Activated CD4-positive, alpha-beta memory T cell treated with anti-CD3 and anti-CD28 coated beads, Interleukin-2, amount 10 ng/mL, durations not matched to agents 7 days and 5 days (primary cell): Measurements from ENCODE around the gene VPS13C. TPM values are rescaled to one million over a fixed set of nuclear protein-coding genes. Genes with fewer than 3 reads are reported as not detected.

Experiments used
- CTCF ChIA-PET: fragments of 350-600 bp; sonication (Branson Sonifier 250); formaldehyde crosslinking; loops from one replicate; lab custom pipeline; 2021; ENCODE audit warnings: antibody characterized with exemption, inconsistent platforms; lab: Charles Lee
- POLR2A ChIA-PET: fragments of 350-600 bp; sonication (Branson Sonifier 250); formaldehyde crosslinking; loops from one replicate; lab custom pipeline; 2021; ENCODE audit warnings: antibody characterized with exemption; lab: Charles Lee
- DNase-seq: peaks from one replicate; pipeline ENCODE4 v3.0.0-alpha.2; 2020
- H3K27ac Mint-ChIP-seq: one replicate; pipeline ENCODE4 v1.8.0; 2021; ENCODE audit warnings: mild to moderate bottlenecking, mixed read lengths
- H3K27me3 Mint-ChIP-seq: one replicate; pipeline ENCODE4 v1.8.0; 2021; ENCODE audit warnings: mixed read lengths
- H3K36me3 Mint-ChIP-seq: one replicate; pipeline ENCODE4 v1.8.0; 2021; ENCODE audit warnings: low read depth, mixed read lengths
- H3K4me1 Mint-ChIP-seq: one replicate; pipeline ENCODE4 v1.8.0; 2021; ENCODE audit warnings: mixed read lengths
- H3K4me3 Mint-ChIP-seq: one replicate; pipeline ENCODE4 v1.8.0; 2021; ENCODE audit warnings: mild to moderate bottlenecking, mixed read lengths
- H3K9me3 Mint-ChIP-seq: one replicate; pipeline ENCODE4 v1.8.0; 2021; ENCODE audit warnings: mixed read lengths
- total RNA-seq, 2 experiments: library from RNA; stranded (reverse); gene quantifications; one replicate each; pipeline ENCODE4 v1.2.3, GENCODE V29; 2021

The VPS13C gene
- total RNA-seq, 2 experiments from 2014 or later: 63.6 to 76.7 TPM

DNA sequence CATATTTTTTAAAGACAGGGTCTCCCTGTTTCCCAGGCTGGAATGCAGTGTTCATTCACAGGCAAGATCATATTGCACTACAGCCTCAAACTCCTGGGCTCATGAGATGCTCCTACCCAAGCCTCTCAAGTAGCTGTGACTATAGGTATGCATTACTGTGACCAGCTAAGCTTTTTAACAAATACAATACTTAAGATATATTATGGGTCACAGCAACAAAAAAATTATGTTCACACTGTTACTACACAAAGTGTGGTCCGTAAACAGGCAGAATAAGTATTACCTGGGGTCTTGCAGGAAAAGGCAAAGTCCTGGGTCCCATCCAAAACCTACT lies 152.5 kb downstream of the VPS13C start:
- ChIA-PET CTCF (interaction anchor here (0.6 kb wide), 1 partner anchor 74 kb away, joined by 3 read pairs; no protein-coding TSS in a partner anchor), POLR2A (no interaction called here)
- Mint-ChIP-seq H3K27ac (no peak overlapping the region), H3K4me1 (no peaks in the 10 kb centered on the region), H3K4me3 (no peak overlapping the region), H3K27me3 (no peaks in the 10 kb centered on the region), H3K9me3 (peaks cover 6% of the 10 kb centered on the region), H3K36me3 (peaks cover 53% of the 10 kb centered on the region)
- no peak for DNase-seq

DNA sequence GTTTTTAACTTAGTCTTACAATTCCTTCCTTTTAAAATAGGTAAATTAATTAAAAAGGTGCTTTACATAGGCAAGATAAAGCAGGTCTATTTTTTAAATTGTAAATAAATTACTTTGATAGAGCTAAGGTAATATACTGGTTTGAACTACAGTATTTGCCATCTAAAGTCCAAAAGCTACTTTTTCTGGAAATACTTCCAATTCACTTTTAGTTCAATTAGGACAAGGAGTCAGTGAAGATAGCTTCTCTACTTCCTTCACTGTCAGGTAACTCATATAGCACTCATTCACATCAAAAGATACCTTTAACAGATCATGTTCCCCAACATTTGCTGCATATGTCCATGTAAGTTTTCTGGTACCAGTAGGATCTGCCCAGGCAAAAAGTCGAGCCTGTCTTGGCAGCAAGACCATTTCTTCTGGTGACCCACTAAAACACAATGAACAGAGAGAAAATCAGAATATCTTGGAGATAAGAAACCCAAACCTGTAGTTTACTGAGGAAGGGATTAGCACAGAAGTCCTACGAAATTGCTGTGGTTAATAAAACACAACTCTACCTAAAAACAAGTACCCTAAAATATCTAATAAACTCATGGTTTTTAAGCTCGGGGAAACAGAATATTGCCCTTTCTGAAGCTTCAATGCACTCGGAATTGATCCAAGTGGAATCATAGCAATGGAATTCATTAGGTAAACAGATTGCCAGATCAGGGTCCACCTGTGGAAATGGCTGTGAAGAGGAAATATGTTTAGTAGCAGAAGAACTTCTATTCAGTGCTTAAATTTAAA lies 153.1 kb downstream of the VPS13C start:
- Mint-ChIP-seq H3K27ac (no peak overlapping the region), H3K9me3 (peaks cover 9% of the 10 kb centered on the region), H3K4me1 (no peaks in the 10 kb centered on the region), H3K4me3 (no peak overlapping the region), H3K27me3 (no peaks in the 10 kb centered on the region), H3K36me3 (peaks cover 58% of the 10 kb centered on the region)
- POLR2A ChIA-PET: no interaction called here
- no peak for DNase-seq
- CTCF ChIA-PET: interaction anchor here (0.6 to 1.3 kb wide), 2 partner anchors 73 kb away, joined by 3 read pairs; no protein-coding TSS in a partner anchor

DNA sequence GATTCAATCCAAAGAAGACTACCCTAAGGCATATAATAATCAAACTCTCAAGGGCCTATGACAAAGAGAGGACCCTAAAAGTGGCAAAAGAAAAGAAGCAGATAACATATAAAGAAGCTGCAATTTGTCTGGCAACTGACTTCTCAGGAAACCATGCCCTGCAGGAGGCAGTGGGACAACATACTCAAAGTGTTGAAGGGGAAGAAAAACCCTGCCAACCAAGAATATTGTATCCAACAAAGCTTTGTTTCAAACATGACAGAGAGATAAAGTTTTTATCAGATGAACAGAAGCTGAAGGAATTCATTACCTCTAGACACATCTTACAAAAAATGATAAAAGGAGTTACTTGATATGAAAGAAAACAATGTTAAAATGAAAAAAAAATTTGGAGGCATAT lies 167.1 kb downstream of the VPS13C start:
- Mint-ChIP-seq H3K27ac (no peak overlapping the region), H3K4me1 (peaks cover 14% of the 10 kb centered on the region), H3K4me3 (no peak overlapping the region), H3K36me3 (peaks cover 78% of the 10 kb centered on the region), H3K27me3 (no peaks in the 10 kb centered on the region), H3K9me3 (peaks cover 24% of the 10 kb centered on the region)
- no peak for DNase-seq
- CTCF ChIA-PET: no interaction called here
- POLR2A ChIA-PET: no interaction called here

DNA sequence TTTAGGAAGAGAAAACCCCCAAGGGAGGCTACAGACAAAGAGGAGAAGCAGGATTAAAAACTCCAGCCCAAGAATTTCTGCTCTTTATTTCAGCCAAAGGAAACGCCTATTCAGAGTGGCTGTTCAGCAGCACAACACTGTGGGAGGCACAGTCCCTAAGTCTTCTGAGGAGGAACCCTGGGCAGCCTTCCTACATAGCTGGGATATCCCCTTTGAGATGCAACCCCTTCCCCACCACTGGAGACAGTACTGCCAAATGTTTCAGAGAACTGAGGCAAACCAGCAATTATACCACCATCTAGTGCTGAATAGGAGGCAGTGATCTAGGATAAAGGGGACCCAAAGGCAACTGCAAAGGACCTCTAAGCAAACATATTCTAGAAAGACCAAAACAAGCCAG lies 168.1 kb downstream of the VPS13C start:
- H3K36me3 Mint-ChIP-seq: peaks cover 77% of the 10 kb centered on the region
- CTCF ChIA-PET: no interaction called here

DNA sequence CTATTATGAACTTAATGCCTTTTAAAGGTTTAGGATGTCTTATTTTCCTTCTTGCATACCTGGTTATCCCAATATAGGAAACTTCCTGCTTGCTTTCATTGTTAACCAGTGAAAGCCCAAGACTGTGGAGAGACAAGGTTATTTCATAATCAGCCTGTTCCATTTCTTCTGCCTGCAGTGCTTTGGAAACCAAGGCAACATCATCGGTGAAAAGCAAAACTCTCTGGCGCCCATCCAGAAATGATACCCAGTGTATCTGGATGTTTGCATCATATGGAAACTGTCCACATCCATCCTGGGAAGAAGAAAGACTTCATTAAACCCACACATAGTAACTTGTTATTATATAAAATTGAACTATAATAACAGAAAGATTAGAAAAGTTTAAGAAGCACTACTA lies 170.1 kb downstream of the VPS13C start:
- H3K9me3 Mint-ChIP-seq: peaks cover 21% of the 10 kb centered on the region
- H3K27me3 Mint-ChIP-seq: no peaks in the 10 kb centered on the region
- CTCF ChIA-PET: no interaction called here
- POLR2A ChIA-PET: no interaction called here
- H3K4me3 Mint-ChIP-seq: no peak overlapping the region
- H3K4me1 Mint-ChIP-seq: peaks cover 20% of the 10 kb centered on the region
- no peak for DNase-seq
- peak overlapping the region; percentile 79 for H3K27ac Mint-ChIP-seq
- peaks cover 69% of the 10 kb centered on the region for H3K36me3 Mint-ChIP-seq

More for the DNA sequence above, 168.1 kb downstream of the VPS13C start:
- DNase-seq: no peak
- Mint-ChIP-seq H3K27me3 (no peaks in the 10 kb centered on the region), H3K4me3 (no peak overlapping the region), H3K4me1 (peaks cover 14% of the 10 kb centered on the region), H3K9me3 (peaks cover 24% of the 10 kb centered on the region), H3K27ac (no peak overlapping the region)
- POLR2A ChIA-PET: no interaction called here

DNA sequence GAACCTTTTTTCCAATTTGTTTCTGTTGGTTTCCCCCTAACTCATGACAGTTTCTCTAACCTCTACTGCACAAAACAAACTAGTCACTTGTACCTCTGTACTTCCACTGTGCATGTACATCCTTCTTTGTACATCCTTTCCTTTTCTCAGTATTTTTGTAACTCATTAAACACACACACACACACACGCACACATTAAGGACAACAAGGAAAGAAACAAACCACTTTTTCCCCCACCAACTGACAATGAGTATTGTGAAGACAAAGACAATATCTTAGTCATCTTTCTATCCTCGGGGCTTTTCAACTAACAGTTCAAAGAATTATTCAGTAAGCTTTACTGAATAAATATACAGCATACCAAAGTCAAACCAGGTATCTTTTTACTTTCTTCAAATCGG lies 170.5 kb downstream of the VPS13C start:
- H3K4me1 Mint-ChIP-seq: peaks cover 20% of the 10 kb centered on the region
- H3K36me3 Mint-ChIP-seq: peaks cover 65% of the 10 kb centered on the region
- ChIA-PET CTCF (no interaction called here), POLR2A (no interaction called here)
- peak overlapping the region; percentile 79 for H3K27ac Mint-ChIP-seq
- H3K9me3 Mint-ChIP-seq: peaks cover 19% of the 10 kb centered on the region
- DNase-seq: no peak
- H3K27me3 Mint-ChIP-seq: no peaks in the 10 kb centered on the region
- no peak overlapping the region for H3K4me3 Mint-ChIP-seq

DNA sequence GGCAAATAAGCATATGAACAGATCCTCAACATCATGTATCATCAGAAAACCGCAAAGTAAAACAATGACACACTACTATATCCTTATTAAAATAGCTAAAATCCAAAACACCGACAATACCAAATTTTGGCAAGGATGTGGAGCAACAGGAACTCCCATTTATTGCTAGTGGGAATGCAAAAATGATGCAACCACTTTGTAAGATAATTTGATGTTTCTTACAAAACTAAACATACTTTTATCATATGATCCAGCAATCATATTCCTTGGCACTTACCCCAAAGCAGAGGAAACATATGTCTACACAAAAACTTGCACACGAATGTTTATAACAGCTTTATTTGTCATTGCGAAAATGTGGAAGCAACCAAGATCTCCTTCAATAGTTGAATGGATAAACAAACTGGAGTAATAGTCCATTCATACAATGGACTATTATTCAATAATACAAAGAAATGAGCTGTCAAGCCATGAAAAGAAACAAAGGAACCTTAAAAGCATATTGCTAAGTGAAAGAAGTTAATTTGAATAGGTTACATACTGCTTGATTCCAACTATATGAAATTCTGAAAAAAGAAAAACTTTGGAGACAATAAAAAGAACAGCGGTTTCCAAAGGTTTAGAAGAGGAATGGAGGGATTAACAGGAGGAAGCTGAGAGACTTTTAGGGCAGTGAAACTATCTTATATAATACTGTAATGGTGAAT lies 172.0 kb downstream of the VPS13C start:
- CTCF ChIA-PET: no interaction called here
- POLR2A ChIA-PET: no interaction called here
- no peak for DNase-seq
- H3K9me3 Mint-ChIP-seq: peaks cover 10% of the 10 kb centered on the region
- no peak overlapping the region for H3K4me3 Mint-ChIP-seq
- no peak overlapping the region for H3K27ac Mint-ChIP-seq
- peaks cover 50% of the 10 kb centered on the region for H3K36me3 Mint-ChIP-seq
- H3K4me1 Mint-ChIP-seq: peaks cover 17% of the 10 kb centered on the region
- no peaks in the 10 kb centered on the region for H3K27me3 Mint-ChIP-seq

DNA sequence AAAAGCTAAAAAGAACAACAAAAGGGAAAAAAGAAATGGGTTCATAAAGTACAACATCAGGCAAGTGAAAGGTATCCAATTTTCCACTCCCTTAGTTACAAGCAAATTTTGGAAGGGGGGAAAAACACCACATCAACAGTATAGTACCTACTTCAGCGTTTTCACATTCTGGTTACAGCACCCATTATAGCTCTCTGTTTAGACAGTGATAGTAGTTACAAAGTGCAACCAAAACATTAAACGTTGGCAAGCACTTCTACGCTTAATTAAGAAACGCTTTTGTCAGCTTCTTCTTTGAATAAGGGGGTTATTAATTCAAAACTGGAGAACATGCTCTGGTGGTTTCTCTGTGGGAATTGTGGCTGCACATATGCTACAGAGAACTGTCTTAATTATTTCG lies 180.2 kb downstream of the VPS13C start:
- no peaks in the 10 kb centered on the region for H3K4me1 Mint-ChIP-seq

DNA sequence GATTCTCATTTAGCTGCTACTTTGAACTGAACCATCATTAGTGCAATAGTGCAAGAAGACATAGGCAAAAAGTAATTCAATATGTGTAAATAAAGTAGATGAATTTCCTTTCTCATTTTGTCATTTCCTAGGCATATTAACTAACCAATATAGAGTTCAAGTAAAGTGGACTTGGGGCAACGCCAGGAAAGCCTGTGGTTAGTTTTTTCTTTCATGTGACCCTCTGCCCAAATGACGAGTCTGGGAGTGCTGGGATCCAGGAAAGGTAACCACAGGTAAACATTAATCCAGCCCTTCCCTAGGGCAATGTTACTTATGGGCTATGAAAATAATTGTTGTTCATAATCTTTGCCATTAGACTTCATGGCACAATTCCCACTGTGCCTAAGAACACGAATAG lies 181.0 kb downstream of the VPS13C start:
- Mint-ChIP-seq H3K9me3 (no peaks in the 10 kb centered on the region), H3K27ac (no peak overlapping the region), H3K4me3 (no peak overlapping the region), H3K27me3 (no peaks in the 10 kb centered on the region), H3K36me3 (peaks cover 13% of the 10 kb centered on the region), H3K4me1 (no peaks in the 10 kb centered on the region)
- DNase-seq: no peak
- CTCF ChIA-PET: no interaction called here
- POLR2A ChIA-PET: no interaction called here

More for the DNA sequence above, 180.2 kb downstream of the VPS13C start:
- Mint-ChIP-seq H3K27ac (no peak overlapping the region), H3K9me3 (no peaks in the 10 kb centered on the region), H3K27me3 (no peaks in the 10 kb centered on the region), H3K36me3 (peaks cover 13% of the 10 kb centered on the region), H3K4me3 (no peak overlapping the region)
- CTCF ChIA-PET: interaction anchor here (0.9 kb wide), 1 partner anchor 406 kb away, joined by 3 read pairs; no protein-coding TSS in a partner anchor
- POLR2A ChIA-PET: no interaction called here
- DNase-seq: no peak

DNA sequence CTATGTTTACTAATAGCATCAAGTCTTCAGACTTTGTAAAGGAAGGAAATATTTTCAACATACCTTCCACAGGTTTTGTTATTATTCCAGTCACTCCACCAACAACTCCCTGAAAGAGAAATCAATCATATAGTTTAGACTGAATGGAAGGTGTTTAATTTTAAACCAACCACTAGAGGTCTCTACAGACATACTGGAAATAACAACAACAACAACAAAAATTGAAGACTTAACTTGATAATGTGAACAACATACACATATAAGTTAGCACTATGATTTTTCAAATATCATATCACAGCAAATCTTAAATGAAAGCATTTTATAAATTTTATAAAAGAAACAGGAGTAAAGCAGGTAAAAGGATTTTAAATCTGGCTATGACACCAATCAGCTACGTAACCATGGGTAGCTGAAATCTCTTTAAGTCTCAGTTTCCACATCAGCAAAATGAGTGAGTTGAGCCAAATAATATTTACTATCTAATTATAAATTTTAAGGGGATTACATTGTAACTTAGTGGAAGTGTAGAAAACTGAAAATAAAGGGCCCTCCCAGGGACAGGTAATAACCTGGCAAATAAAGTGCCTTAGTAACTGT lies 188.2 kb downstream of the VPS13C start:
- POLR2A ChIA-PET: no interaction called here
- DNase-seq: no peak
- no peaks in the 10 kb centered on the region for H3K4me1 Mint-ChIP-seq
- no peaks in the 10 kb centered on the region for H3K27me3 Mint-ChIP-seq
- no peak overlapping the region for H3K27ac Mint-ChIP-seq
- no peaks in the 10 kb centered on the region for H3K9me3 Mint-ChIP-seq
- peaks cover 33% of the 10 kb centered on the region for H3K36me3 Mint-ChIP-seq
- no peak overlapping the region for H3K4me3 Mint-ChIP-seq
- CTCF ChIA-PET: interaction anchor here (0.6 to 1.6 kb wide), 6 partner anchors 11 to 1052 kb away, joined by 3 to 6 read pairs (median 4); partner anchors contain the start of gene VPS13C

DNA sequence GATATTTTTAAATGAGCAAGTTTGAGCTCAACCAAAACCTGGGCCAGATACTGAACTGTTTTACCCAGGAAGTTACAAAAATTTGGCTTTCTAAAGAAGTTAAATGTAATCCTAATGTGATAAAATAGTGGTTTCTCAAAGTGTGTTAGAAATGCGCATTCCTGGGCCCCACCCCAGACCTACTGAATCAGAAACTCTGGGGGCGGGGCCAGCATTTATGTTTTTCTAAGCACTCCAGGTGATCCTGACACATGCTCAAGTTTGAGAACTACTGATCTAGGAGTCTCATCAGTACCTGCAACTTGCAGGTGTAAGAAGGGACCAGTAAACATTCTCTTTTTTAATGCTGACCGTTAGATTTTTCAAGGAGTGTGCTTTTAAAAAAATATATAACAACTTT lies 190.6 kb downstream of the VPS13C start:
- DNase-seq: no peak
- POLR2A ChIA-PET: interaction anchor here (1.1 kb wide), 1 partner anchor 11 kb away, joined by 3 read pairs; no protein-coding TSS in a partner anchor

DNA sequence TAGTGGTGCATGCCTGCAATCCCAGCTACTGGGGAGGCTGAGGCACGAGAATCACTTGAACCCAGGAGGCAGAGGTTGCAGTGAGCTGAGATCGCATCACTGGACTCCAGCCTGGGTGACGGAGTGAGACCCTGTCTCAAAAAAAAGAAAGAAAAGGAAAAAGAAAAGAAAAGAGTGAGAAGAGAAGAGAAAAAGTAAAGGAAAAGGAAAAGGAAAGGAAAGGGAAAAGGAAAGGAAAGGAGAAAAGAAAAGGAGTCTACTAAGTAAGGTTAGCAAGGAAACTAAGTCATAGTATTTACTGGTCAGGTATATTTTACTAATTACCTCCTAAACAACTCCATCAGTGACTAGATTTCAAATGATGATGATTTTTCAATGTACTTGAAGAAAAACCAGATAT lies 198.3 kb downstream of the VPS13C start:
- ChIA-PET CTCF (interaction anchor here (1.8 kb wide), 1 partner anchor 28 kb away, joined by 9 read pairs; no protein-coding TSS in a partner anchor), POLR2A (no interaction called here)
- no peaks in the 10 kb centered on the region for H3K4me1 Mint-ChIP-seq
- no peak for DNase-seq
- H3K27ac Mint-ChIP-seq: no peak overlapping the region
- no peaks in the 10 kb centered on the region for H3K9me3 Mint-ChIP-seq
- H3K4me3 Mint-ChIP-seq: no peak overlapping the region
- H3K36me3 Mint-ChIP-seq: peaks cover 14% of the 10 kb centered on the region
- no peaks in the 10 kb centered on the region for H3K27me3 Mint-ChIP-seq

More for the DNA sequence above, 190.6 kb downstream of the VPS13C start:
- CTCF ChIA-PET: interaction anchor here (0.9 to 2.0 kb wide), 5 partner anchors 34 to 437 kb away, joined by 3 to 10 read pairs (median 4); partner anchors contain the start of gene VPS13C
- Mint-ChIP-seq H3K36me3 (peaks cover 33% of the 10 kb centered on the region), H3K27ac (no peak overlapping the region), H3K27me3 (no peaks in the 10 kb centered on the region), H3K4me3 (no peak overlapping the region), H3K4me1 (no peaks in the 10 kb centered on the region), H3K9me3 (no peaks in the 10 kb centered on the region)
